PC-3 (cell line): ENCODE measurements around the gene PDYN. TPM values are rescaled to one million over a fixed set of nuclear protein-coding genes. Genes with fewer than 3 reads are reported as not detected.

Experiments used
- ATAC-seq: fragments of 200-7000 bp; cut with Tn5 transposase; 2 replicates; pipeline ENCODE4 v1.9.1; 2020; ENCODE audit warnings: mild to moderate bottlenecking, moderate library complexity
- Bru-seq: library from RNA; stranded (reverse); fragments of 400-500 nt; gene quantifications from one replicate; lab custom pipeline; 2021; lab: Mats Ljungman, UMichigan
- BruChase-seq, 2 experiments: library from RNA; stranded (reverse); fragments of 400-500 nt; gene quantifications; one replicate each; lab custom pipeline; 2021; lab: Mats Ljungman, UMichigan
- BruUV-seq: library from RNA; stranded (reverse); fragments of 400-500 nt; replicated peaks from 2 replicates; lab custom pipeline; 2021; lab: Mats Ljungman, UMichigan
- CTCF ChIA-PET: fragments of 300-600 bp; sonication (Branson Sonifier 250); formaldehyde crosslinking; loops from one replicate; lab custom pipeline; 2022; ENCODE audit warnings: antibody characterized with exemption; lab: Charles Lee
- POLR2A ChIA-PET: fragments of 300-600 bp; sonication (Branson Sonifier 250); formaldehyde crosslinking; loops from one replicate; lab custom pipeline; 2022; ENCODE audit warnings: antibody characterized with exemption; ENCODE audit not compliant: unreplicated experiment; lab: Charles Lee
- DNase-seq: peaks from one replicate; pipeline ENCODE4 v3.0.0-alpha.2; 2015
- H2AFZ ChIP-seq: fragments of 300-600 bp; sonication (generic); 2 replicates; pipeline ENCODE4 v1.6.0; 2016; ENCODE audit warnings: antibody characterized with exemption, low read length
- H3F3A ChIP-seq: fragments of 300-600 bp; sonication (generic); one replicate; pipeline ENCODE4 v1.6.0; 2017; ENCODE audit warnings: antibody characterized with exemption, low read length, control low read depth, mild to moderate bottlenecking; ENCODE audit not compliant: unreplicated experiment
- H3K27ac ChIP-seq: fragments of 300-600 bp; sonication (generic); 2 replicates; pipeline ENCODE4 v1.5.1; 2016; ENCODE audit warnings: mild to moderate bottlenecking, low read length
- H3K27me3 ChIP-seq: fragments of 300-600 bp; sonication (generic); 2 replicates; pipeline ENCODE4 v1.6.1; 2016; ENCODE audit warnings: low read length, mixed read lengths
- H3K36me3 ChIP-seq: fragments of 300-600 bp; sonication (generic); 2 replicates; pipeline ENCODE4 v1.6.1; 2016; ENCODE audit warnings: low read depth, mixed run types, low read length, mixed read lengths
- H3K4me1 ChIP-seq: fragments of 300-600 bp; sonication (generic); 2 replicates; pipeline ENCODE4 v1.5.1; 2016; ENCODE audit warnings: low read length; ENCODE audit not compliant: insufficient read depth
- H3K4me2 ChIP-seq: fragments of 300-600 bp; sonication (generic); 2 replicates; pipeline ENCODE4 v1.6.0; 2016; ENCODE audit warnings: low read length
- H3K4me3 ChIP-seq: fragments of 300-600 bp; sonication (generic); 2 replicates; pipeline ENCODE4 v1.5.1; 2016; ENCODE audit warnings: mild to moderate bottlenecking, low read length, mixed read lengths
- H3K79me2 ChIP-seq: fragments of 300-600 bp; sonication (generic); 2 replicates; pipeline ENCODE4 v1.6.1; 2017; ENCODE audit warnings: low read length, mixed read lengths
- H3K9ac ChIP-seq: fragments of 300-600 bp; sonication (generic); 2 replicates; pipeline ENCODE4 v1.6.0; 2016; ENCODE audit warnings: mild to moderate bottlenecking, low read length
- H3K9me2 ChIP-seq: fragments of 300-600 bp; sonication (generic); replicated peaks from 2 replicates; pipeline ENCODE4 v1.6.1; 2016; ENCODE audit warnings: mixed run types, low read length, mixed read lengths
- H3K9me3 ChIP-seq: fragments of 300-600 bp; sonication (generic); 2 replicates; pipeline ENCODE4 v1.6.1; 2016; ENCODE audit warnings: low read length, mixed read lengths
- H4K20me1 ChIP-seq: fragments of 300-600 bp; sonication (generic); 2 replicates; pipeline ENCODE4 v1.6.1; 2016; ENCODE audit warnings: low read length, mixed read lengths
- EZH2 ChIP-seq: fragments of 300-600 bp; sonication (generic); IDR thresholded peaks from one replicate; pipeline ENCODE4 v1.6.1; 2017; ENCODE audit warnings: antibody characterized with exemption, mild to moderate bottlenecking, low read length; ENCODE audit not compliant: unreplicated experiment
- EZH2phosphoT487 ChIP-seq: fragments of 300-600 bp; sonication (generic); IDR thresholded peaks from 2 replicates; pipeline ENCODE4 v1.6.1; 2018; ENCODE audit warnings: mild to moderate bottlenecking, antibody characterized with exemption, low read length, borderline replicate concordance
- intact Hi-C: fragments of 100-400 bp; cut with micrococcal nuclease; formaldehyde crosslinking; loops from 2 replicates; pipeline ENCODE4 v1.9.0; 2023
- long read RNA-seq: library from polyadenylated mRNA; unstranded; transcript quantifications from one replicate; pipeline ENCODE4 v2.0.0, GENCODE V29; 2021; ENCODE audit not compliant: unreplicated experiment
- total RNA-seq: library from RNA; depleted of rRNA; stranded (reverse); fragments of >200 nt; gene quantifications from 2 replicates; pipeline ENCODE4 v1.2.3, GENCODE V29; 2014; rRNA removed
- TF ChIP-seq, protein P1 (sequence below): fragments of 300-600 bp; sonication (generic); conservative IDR thresholded peaks from 2 replicates; pipeline ENCODE4 v1.5.1; 2017; ENCODE audit warnings: antibody characterized with exemption, low read depth, mild to moderate bottlenecking, low read length

PDYN gene
- total RNA-seq (not detected in 2 replicates), Bru-seq, nascent RNA (percentile 5 among the genes with signal in this experiment), BruChase-seq, experiment 1, labeled RNA remaining after a 6-hour chase (not detected), BruChase-seq, experiment 2, labeled RNA remaining after a 2-hour chase (not detected)
- long read RNA-seq, result 0 reads

DNA sequence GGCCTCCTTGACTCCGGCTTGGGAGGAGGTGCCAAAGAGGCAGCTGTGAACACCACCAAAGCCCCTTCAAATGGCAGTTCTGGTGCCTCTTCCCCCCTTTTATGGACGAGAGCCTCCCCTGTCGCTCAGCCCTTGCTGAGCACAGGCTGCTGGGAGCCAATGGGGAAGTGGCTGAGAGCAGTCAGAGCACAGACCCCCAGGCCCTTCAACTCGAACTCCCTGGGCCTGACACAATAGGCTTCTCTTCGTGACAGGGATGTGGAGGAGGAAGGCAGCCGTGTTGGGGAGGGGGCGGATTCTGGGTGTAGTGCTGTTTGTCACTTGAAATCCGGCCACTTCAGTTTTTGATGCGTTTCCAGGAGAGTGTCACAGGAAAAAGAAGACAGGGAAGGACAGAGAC lies at the start of gene PDYN:
Gene PDYN, minus strand, starts transcription at position 73 of the 400 bp plus-strand sequence. CDS start 10,974 bp downstream, outside the sequence.
- H3K36me3 ChIP-seq, result no peaks in the 10 kb centered on the region
- H4K20me1 ChIP-seq, result 0 out of 2 replicates have a peak, but pooled peaks cover 2% of the 10 kb centered on the region
- H3K4me1 ChIP-seq, result no peaks in the 10 kb centered on the region
- ChIA-PET POLR2A (no interaction called here), CTCF (no interaction called here)
- TF ChIP-seq EZH2 (peak; percentile 37), EZH2phosphoT487 (no peak)
- TF ChIP-seq, protein P1, sequence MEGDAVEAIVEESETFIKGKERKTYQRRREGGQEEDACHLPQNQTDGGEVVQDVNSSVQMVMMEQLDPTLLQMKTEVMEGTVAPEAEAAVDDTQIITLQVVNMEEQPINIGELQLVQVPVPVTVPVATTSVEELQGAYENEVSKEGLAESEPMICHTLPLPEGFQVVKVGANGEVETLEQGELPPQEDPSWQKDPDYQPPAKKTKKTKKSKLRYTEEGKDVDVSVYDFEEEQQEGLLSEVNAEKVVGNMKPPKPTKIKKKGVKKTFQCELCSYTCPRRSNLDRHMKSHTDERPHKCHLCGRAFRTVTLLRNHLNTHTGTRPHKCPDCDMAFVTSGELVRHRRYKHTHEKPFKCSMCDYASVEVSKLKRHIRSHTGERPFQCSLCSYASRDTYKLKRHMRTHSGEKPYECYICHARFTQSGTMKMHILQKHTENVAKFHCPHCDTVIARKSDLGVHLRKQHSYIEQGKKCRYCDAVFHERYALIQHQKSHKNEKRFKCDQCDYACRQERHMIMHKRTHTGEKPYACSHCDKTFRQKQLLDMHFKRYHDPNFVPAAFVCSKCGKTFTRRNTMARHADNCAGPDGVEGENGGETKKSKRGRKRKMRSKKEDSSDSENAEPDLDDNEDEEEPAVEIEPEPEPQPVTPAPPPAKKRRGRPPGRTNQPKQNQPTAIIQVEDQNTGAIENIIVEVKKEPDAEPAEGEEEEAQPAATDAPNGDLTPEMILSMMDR, result no peak
- no peaks in the 10 kb centered on the region for H3K79me2 ChIP-seq
- no TSS peak for BruUV-seq
- no peaks in the 10 kb centered on the region for H3K9me2 ChIP-seq
- H2AFZ ChIP-seq, result no peak within 1 kb of the TSS
- no peaks in the 10 kb centered on the region for H3K9me3 ChIP-seq
- no peak within 1 kb of the TSS for H3K27ac ChIP-seq
- peaks cover 98% of the 10 kb centered on the region for H3K27me3 ChIP-seq
- no peak for DNase-seq
- intact Hi-C loops, result no loop called here
- no peak within 1 kb of the TSS for H3K4me2 ChIP-seq
- no peak within 1 kb of the TSS for H3K4me3 ChIP-seq
- H3K9ac ChIP-seq, result no peak within 1 kb of the TSS
- ATAC-seq, result no peak
- no peaks in the 10 kb centered on the region for H3F3A ChIP-seq

DNA sequence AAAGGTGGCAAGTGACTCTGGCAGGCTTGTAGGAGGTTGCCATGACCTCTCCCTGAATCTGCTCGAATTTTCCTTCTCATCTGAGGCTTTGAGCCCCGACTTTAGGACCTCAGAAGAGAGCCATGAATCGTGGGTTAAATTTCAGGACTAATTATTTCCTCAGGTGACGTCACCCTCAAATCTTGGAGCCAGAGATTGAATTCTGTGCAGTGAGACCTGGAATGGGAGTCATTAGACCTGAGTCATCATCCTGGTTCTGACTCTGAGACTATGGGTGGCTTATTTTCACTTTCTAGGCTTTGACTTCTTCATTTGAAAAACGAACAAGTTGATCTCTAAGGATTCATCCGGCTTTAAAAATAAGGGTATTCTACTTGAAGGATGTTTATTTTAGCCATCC lies 48.5 kb upstream of the PDYN start:
- H3K79me2 ChIP-seq, result no peaks in the 10 kb centered on the region
- no peaks in the 10 kb centered on the region for H3K36me3 ChIP-seq
- H3K4me3 ChIP-seq, result no peak overlapping the region
- no peak overlapping the region for H3K9ac ChIP-seq
- POLR2A ChIA-PET, result no interaction called here
- peak overlapping the region; percentile 11; the same call in 1 of the 2 replicates for H3K4me2 ChIP-seq
- BruUV-seq, result no TSS peak
- H3K27ac ChIP-seq, result no peak overlapping the region
- intact Hi-C loops, result no loop called here
- H3K9me2 ChIP-seq, result no peaks in the 10 kb centered on the region
- H3K9me3 ChIP-seq, result no peaks in the 10 kb centered on the region
- H2AFZ ChIP-seq, result no peak overlapping the region
- H4K20me1 ChIP-seq, result no peaks in the 10 kb centered on the region
- ATAC-seq (peak; percentile 56), DNase-seq (peak; percentile 59)
- TF ChIP-seq EZH2phosphoT487, result no peak
- TF ChIP-seq EZH2, result no peak
- TF ChIP-seq, protein P1, result no peak
- H3K27me3 ChIP-seq, result peaks cover 88% of the 10 kb centered on the region
- CTCF ChIA-PET, result no interaction called here
- H3K4me1 ChIP-seq, result no peaks in the 10 kb centered on the region
- H3F3A ChIP-seq, result no peaks in the 10 kb centered on the region

DNA sequence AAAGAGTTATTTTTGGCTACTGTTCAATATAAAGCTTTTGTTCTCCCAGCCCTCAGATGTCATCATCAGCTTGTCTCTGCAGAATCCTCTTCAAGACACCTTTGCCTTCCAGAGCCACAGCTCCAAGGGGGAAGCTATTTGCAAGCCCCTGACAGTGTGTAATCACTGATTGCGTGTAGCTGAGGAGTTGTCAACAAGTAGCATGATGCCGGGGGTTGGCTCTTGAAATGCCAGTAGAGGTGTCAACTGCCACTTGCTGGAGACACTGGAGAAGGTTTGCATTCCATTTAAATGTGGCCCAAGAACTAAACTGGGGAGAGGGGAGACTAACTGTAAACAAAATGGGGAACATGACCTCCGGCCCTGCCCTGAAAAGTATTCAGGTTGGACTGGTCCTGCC lies 44.3 kb upstream of the PDYN start:
- Histone ChIP-seq H3K79me2 (no peaks in the 10 kb centered on the region), H3K4me1 (no peaks in the 10 kb centered on the region), H3K27ac (no peak overlapping the region), H3K9ac (no peak overlapping the region), H3K4me3 (no peak overlapping the region), H4K20me1 (no peaks in the 10 kb centered on the region), H3K9me3 (no peaks in the 10 kb centered on the region), H3K27me3 (peaks cover 82% of the 10 kb centered on the region), H3K9me2 (no peaks in the 10 kb centered on the region), H3F3A (no peaks in the 10 kb centered on the region), H3K36me3 (no peaks in the 10 kb centered on the region), H3K4me2 (no peak overlapping the region), H2AFZ (no peak overlapping the region)
- DNase-seq (no peak), ATAC-seq (no peak)
- intact Hi-C loops, result no loop called here
- no peak for TF ChIP-seq EZH2phosphoT487
- no peak for TF ChIP-seq EZH2
- TF ChIP-seq, protein P1, result no peak
- ChIA-PET CTCF (no interaction called here), POLR2A (no interaction called here)
- no TSS peak for BruUV-seq
